ENCODE data around the gene C4orf17.

The C4orf17 gene

DNA sequence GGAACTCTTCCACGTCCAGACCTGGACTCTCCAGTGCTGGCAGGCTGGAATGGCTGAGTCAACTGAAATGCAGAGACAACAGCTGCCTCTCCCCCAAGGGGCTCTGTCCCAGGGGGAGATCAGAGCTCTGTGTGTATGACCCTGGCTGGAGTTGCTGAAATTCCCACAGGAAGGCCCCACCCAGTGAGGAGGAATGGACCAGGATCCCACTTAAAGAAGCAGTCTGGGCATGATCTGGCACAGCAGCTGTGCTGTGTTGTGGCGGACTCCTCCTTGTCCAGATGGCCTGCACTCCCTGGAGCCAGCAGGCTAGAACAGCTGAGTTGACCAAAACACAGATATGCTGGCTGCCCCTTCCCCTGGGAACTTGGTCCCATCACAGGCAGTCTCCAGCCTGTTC is 25.4 kb downstream of the C4orf17 start:
- no peak for DNase-seq (ENCODE audit: insufficient read length, low spot score)
- no peak for FAIRE-seq

DNA sequence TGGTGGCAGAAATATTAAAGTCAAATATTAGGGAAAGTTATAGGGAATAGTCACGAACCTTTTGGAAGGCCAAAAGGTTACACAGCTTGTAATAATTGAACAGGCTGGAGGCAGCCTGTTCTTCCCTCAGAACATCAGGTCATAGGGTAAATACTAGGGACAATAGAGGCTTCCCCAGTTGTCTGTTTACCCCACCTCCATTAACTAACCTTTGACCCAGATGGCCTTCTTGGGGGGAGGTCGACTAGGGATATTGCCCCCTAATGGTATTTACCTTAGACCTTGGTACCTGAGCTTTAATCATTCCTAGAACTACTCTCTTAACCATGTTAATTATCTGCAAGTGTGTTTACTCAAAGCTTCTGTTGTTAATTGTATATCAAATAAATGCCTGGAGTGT is 26.0 kb downstream of the C4orf17 start:
- FAIRE-seq = no peak
- DNase-seq (ENCODE audit: insufficient read length, low spot score) = no peak

DNA sequence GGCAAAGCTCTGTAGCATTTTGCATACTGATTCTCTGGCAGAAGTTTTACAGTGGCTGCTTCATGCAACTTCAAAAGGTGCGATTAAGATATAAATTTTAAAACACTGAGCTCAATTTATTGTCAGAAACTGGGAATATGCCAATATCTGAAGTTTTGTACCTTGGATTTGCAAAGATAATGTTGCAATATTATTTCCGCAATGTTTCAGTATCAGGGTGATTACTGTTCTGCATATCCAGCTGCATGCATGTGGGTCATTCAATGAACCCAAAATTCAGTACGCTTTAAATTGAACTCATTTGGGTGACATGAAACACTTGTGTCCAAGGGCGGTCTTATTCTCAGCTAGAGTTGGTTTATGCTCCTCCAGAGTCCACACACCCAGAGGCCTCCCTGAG is 26.9 kb downstream of the C4orf17 start:
- DNase-seq (ENCODE audit: insufficient read length, low spot score) (no peak), FAIRE-seq (no peak)

DNA sequence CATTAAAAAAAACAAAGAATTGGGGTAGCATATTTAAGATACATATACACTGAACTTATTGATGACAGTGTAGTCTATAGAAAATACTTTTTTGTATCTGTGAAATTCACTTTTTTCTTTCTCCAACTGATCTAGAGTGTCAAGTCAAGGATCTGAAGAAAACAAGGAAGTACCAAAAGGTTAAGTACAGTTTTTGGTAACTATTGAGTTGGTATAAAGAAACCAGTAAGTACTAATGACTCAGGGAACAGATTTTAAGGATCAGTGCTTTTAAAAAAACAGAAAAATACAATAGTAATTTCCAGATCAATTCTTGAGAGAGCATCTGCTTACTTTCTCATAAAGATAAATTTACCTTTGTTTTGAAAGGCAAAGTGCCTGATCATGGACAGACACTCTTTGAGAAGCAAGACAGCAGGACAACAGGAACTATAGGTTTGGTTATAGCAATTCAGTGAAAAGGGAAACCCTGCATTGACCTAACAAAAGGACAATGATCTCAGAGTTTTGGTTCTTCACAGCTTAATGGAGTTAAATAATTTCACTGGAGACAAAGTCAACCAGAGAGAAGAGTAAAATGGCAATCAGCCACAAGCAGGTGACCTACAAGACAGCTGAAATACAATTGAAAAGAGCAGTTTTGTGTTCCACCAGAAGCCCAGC is 29.6 kb downstream of the C4orf17 start:
- DNase-seq (ENCODE audit: insufficient read length, low spot score) (no peak), FAIRE-seq (no peak)

DNA sequence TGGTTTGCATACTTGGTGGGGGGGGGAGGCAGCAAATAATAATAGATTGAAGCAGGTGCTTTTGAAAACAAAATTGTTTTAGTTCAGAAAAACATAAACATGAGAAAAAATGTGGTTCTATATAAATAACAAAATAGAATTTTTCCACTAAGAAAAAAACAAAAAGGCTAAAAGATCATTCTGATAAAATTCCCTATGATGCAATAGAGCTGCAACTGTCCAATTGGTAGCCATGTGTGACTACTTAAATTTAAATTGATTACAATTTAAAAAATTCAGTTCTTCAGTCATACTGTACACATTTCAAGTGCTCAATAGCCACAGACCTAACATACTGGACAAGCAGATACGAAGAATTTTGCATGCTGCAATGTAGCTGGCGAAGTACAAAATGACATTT is 42.1 kb downstream of the C4orf17 start:
- no peak for FAIRE-seq
- DNase-seq (ENCODE audit: insufficient read length, low spot score) = no peak

DNA sequence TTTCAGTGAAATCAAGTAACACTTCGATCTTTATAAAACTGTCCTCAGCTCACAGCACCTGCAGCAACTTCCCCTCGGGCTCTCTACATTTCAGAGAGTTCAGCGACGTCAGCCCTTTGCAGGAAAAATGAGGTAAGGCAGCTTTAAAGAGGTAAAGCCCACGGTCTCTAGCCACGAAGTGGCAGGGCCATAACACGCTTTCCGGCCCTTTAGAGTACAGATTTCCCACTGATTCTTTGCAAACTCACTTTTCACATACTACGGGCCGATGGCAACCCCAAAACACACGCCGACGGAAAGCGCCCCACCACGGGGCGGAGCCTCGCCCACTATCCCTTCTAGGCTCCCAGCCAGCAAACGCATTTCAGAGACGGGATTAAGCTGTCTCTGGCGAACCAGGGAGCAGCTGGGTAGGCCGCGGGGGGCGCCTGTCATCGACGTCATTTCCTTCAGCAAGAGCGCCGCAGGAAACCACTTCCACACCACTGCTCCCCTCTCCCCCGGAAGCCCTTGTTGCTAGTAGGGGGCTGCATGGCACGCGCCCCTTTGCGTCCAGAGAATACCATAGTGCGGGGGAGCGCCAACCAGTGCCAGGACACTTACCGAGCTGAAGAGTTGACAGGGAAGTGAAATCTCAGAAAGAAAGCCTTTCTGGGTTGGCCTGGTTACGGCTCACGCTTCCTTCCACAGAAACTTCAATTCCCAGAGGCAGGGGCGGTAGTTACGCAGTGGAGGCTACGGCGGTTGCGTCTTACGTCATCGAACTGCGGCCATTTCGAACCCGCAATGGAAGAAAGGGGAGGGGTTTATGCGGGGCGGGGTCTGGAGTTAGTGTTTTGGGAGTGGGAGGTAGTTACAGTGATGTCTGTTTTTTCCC is 52.7 kb downstream of the C4orf17 start, which contains the start of gene TRMT10A:
TSS of gene TRMT10A (minus strand) at position 730 of the 877 bp plus-strand sequence. CDS start 4,701 bp downstream, outside the sequence.
- DNase-seq (ENCODE audit: insufficient read length, low spot score) (peak; percentile 85), FAIRE-seq (no peak)

DNA sequence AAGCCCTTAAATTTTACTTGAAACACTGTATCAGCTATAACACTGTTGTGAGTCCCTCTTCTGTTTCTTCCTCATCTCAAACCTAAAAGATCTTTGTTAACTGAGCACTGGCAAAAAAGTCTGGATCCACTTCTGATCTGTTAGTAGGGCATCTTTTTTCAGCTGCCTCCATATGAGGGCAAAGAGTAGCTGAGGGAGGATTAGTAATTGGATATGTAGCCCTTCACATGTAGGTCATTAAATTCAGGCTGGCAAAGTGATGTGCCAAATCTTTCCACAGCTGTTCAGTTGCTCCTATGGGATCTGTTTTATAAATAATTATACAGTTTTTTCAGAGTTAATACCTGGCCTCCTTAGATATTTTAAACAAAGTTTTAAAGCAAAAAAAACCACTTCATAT is 54.1 kb downstream of the C4orf17 start:
- no peak for FAIRE-seq

DNA sequence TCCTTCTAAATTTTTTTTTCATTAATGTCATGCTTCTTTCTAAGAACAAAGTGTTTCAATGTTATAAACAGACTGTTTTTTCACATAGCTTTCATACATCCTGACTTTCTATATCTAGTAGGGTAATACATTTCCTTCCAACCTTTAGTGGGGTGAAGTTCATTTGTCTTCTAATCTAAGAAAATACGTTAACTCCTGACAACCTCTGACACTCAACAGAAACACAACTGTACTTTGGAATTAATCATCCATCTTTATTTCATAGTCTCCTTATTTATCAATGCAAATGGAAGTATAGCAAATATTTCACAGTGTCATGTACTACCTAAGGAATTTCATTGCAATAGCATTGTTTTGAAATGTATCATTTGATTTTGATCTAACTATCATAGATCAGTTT is 61.1 kb downstream of the C4orf17 start:
- DNase-seq (ENCODE audit: insufficient read length, low spot score) (no peak), FAIRE-seq (no peak)

More for the DNA sequence above, 54.1 kb downstream of the C4orf17 start:
- DNase-seq (ENCODE audit: insufficient read length, low spot score) = no peak

DNA sequence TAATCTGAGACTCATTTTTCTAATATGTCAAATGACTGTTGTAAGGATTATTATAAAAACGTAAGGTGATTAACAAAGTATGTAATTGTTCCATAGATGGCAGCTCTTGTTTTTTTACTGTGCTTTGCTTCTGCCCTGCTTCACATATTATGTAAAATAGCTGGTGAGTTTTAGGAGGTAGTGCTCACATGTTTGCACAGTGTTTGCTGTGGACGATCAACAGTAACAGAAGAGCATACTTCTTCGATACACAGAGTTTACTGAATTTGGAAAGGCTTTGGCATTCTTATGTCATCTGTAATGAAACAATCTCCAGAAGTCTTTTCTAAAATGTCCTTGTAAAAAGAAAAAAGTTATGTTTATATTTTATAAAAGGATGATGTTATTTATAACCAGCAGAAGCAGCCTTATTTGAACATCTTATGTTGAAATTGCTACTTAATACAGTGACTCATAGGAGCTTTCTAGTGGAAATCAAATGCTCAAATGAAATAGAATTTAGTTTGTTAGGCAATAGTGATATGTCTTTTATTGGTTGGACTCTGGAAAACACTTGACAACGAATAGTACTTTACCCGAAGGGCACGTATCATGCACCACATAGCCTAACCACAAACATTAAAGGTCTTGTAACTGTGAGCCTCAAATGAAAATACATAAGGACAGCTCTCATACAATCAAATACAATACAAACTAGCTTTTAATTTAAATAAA is 61.9 kb downstream of the C4orf17 start:
- no peak for FAIRE-seq
- DNase-seq (ENCODE audit: insufficient read length, low spot score) = no peak

DNA sequence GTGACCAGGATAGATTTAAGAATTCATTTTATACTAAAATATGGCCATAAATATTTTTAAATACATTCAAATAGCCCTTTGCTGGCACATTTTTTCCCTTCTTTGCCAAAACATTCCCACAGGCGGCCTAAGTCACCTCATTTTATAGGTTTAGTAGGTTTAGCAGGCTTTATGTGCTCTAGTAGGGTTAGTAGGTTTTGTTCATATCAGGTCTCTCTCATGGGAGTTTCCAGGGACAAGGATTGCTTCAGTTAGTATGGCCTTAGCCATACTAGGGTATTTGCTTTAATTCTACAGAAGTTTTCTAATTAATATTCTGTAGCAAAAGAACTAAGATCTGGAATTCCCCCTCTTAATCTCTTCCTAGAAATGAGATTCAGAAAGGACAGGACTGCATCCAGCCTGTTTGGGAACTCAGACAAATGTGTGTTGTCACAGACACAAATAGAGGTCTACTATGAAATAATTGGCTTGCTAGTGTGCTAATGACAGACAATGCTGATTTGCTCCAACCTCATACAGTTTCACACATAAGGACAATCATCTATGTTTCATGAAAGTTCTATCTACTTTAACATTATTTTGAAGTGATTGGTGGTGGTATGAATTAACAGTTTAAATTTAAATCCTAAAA is 63.0 kb downstream of the C4orf17 start:
- DNase-seq (ENCODE audit: insufficient read length, low spot score) (no peak), FAIRE-seq (no peak)

DNA sequence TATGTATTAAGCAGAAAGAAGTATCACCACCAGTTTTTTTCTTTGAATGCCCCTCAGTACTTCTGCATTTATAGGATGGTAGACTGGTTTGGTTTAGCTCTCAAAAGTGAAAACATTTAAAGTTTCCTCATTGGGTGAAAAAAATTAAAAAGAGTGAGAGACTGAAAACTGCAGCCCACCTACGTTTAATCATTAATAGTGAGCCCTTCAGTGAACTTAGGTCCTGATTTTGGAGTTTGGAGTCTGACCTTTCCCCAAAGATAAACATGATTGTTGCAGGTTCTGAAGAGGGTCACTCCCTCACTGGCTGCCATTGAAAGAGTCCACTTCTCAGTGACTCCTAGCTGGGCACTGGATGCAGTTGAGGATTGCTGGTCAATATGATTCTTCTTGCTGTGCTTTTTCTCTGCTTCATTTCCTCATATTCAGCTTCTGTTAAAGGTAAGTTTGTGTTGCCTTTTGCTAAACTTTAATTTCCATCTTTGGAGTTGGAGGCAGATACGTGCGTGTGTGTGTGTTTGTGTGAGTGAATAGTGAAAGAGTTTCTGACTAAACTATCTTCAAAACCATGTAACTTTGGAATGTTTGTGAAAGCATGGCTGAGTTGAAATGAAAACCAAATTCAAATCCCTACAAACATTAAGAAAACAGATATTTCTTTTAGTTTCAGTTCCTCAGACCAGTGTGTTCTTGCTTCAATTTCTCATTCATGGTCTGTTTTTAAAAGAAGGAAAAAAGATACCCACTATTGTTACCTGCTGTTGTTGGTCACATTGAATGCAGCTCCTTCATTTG is 63.9 kb downstream of the C4orf17 start, which contains the start of gene MTTP:
TSS of gene MTTP (plus strand) at position 295 of the 795 bp plus-strand sequence. CDS start at position 381, 86 bp downstream.
- FAIRE-seq (no peak), DNase-seq (ENCODE audit: insufficient read length, low spot score) (no peak)

DNA sequence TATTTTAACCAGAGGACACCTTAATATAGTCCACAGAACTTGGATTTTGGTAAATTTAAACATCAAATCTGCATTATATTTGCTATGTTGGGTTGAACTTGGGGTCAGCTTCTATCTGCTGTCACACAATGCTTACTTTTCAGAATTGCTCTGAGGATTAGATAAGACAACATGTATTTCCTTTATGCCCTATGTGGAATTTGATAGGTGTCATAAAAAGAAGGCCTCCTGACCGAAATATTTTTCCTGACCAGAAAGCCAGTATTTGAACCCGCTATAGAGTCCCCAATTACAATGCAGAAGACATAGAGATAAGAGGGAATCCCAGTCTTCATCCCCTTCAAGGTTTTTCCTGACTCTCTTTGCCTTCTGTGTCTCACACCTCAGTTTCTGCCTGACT is 67.9 kb downstream of the C4orf17 start:
- no peak for DNase-seq (ENCODE audit: insufficient read length, low spot score)
- no peak for FAIRE-seq

DNA sequence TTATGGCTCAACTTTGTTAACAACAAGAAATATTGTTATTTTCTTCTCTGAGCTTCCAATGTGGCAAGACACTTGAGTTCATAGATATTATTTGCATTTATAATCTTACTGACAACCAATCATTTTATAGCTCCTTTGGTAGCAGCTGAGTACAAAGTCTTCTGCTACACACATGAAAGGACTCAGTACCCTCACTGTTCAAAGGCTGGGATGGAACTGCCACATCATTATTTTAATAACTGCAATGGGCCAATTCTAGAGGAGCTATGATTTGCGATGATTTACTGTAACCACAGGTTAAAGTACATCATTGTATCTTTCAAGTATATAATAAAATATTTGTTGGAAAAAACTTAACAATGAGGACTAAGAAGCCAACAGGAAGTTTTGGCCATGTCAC is 74.7 kb downstream of the C4orf17 start:
- no peak for DNase-seq (ENCODE audit: insufficient read length, low spot score)
- FAIRE-seq = no peak

DNA sequence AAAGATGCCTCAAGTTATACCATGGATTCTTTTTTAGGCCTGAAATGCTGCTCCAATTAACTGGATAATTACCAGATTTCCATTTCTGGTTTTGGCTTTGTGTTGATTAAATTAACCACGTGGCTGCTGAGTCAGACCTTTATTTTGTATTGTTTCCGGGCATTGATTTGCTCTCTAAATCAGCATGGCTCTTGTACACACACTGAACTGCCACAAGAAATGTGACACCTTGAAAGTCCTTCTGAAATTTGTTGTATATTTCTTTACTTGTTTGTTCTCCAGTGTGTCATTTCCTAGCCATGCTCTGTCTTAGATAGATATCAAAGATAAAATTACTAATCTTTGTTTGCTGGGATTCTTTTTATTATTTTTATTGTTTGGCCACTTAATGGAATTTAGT is 75.5 kb downstream of the C4orf17 start:
- FAIRE-seq (no peak), DNase-seq (ENCODE audit: insufficient read length, low spot score) (no peak)

DNA sequence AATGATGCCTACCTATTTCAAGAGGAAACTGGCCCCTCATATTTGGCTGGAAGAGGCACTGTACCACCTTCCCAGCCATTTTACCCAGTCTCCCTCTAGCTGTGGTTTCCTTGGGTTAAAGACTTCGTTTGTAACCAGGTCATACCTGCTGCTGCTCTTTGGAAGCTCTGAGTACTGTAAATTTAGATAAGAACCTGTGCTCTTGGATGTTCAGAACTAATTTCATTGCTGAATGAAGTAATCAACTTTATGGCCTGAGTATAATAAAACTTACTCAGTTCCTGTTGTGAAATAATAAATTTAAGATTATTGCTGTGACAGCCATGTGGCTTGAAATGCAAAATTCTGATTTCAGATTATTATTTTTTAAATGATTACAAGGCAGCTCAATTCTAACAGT is 76.0 kb downstream of the C4orf17 start:
- FAIRE-seq = no peak
- no peak for DNase-seq (ENCODE audit: insufficient read length, low spot score)

DNA sequence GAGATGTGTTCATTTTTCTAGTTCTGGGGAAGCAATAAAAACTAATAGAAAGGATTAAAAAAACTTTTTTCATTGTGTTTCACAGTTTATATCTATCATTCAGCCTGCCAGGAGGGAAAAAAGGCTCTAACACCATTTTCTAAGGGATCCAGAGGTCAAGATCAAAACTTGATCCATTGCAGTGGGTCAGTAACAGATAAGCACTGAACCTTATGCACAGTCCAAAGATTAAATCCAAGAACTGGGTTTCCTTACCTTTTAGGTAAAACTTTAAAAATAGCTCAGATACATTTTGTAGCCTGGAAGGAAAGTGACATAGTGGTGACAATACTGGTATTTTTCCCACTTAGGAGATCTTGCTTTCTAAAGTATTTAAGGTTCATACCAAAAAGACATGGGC is 76.5 kb downstream of the C4orf17 start:
- no peak for FAIRE-seq
- no peak for DNase-seq (ENCODE audit: insufficient read length, low spot score)

DNA sequence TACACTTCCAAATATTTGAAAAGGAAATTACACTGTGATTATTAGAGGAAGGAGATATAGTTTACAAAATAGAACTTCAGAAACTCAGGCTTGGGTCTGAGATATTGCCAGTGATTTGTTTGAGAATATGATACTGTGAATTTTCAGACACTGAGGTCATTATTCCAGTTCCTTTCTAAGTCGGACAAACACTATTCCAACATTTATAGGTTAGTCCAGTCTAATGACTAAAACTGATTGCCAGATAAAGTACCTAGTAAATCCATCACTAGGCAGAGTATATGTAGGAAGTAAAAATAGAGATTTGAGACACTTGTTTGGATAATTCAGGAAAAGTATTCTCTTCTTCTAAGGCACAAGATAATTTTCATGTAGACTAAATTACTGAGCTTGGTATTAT is 77.0 kb downstream of the C4orf17 start:
- DNase-seq (ENCODE audit: insufficient read length, low spot score) = no peak
- FAIRE-seq = no peak

DNA sequence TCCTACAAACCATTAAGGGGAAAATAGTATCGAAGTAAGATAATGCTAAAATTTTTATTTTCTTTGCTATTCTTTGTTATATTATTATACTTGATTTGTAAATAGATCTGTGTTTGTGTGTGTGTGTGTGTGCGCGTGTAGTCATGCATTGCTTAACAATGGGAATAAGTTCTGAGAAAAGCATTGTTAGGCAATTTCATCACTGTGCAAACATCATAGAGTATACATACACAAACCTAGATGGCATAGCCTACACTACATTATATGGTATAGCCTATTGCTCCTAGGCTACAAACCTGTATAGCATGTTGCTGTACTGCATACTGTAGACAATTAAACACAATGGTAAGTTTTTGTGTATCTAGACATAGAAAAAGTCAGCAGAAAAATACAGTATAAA is 80.9 kb downstream of the C4orf17 start:
- FAIRE-seq = no peak
- DNase-seq (ENCODE audit: insufficient read length, low spot score) = no peak
